OCI-LY7 (cell line): ENCODE results near the gene B3GALT5.

Experiments used
- EZH2phosphoT487 ChIP-seq: fragments of 200-600 bp; sonication (generic); IDR thresholded peaks from 2 replicates; pipeline ENCODE4 v1.6.1; 2018; ENCODE audit warnings: low read depth, borderline replicate concordance, mild to moderate bottlenecking, mixed run types, antibody characterized with exemption, low read length, moderate library complexity, mixed read lengths
- TF ChIP-seq, protein P1 (sequence below): fragments of 200-600 bp; sonication (generic); conservative IDR thresholded peaks from 2 replicates; pipeline ENCODE4 v1.5.1; 2014; ENCODE audit warnings: mild to moderate bottlenecking, antibody characterized with exemption, low read length, moderate library complexity, mixed read lengths

DNA sequence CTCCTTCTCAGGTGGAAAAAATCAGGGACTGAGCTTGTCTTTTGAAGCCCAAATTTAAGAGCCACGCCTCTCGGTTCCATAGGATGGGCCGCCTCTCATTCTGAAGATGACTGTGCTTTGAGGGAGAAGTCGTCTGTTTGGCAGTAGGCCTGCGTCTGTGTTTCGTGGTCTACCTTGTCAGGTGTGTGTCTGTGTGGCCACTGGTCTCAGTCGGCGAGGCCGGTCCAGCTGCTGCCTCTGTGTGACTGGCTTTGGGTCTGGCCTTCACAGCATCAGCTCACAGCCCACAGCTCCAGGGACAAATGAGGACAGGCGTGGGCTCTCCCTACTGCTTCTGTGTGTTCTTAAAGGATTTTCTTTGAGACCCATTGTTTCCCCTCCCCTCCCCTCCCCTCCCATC is 50.3 kb downstream of the B3GALT5 start:
- TF ChIP-seq, protein P1, sequence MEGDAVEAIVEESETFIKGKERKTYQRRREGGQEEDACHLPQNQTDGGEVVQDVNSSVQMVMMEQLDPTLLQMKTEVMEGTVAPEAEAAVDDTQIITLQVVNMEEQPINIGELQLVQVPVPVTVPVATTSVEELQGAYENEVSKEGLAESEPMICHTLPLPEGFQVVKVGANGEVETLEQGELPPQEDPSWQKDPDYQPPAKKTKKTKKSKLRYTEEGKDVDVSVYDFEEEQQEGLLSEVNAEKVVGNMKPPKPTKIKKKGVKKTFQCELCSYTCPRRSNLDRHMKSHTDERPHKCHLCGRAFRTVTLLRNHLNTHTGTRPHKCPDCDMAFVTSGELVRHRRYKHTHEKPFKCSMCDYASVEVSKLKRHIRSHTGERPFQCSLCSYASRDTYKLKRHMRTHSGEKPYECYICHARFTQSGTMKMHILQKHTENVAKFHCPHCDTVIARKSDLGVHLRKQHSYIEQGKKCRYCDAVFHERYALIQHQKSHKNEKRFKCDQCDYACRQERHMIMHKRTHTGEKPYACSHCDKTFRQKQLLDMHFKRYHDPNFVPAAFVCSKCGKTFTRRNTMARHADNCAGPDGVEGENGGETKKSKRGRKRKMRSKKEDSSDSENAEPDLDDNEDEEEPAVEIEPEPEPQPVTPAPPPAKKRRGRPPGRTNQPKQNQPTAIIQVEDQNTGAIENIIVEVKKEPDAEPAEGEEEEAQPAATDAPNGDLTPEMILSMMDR, result no peak
- no peak for TF ChIP-seq EZH2phosphoT487
